Fibroblast of skin of scalp (primary cell): Measurements from ENCODE around the gene AMBRA1.

ENCODE experiments used
- DNase-seq: peaks from one replicate; pipeline ENCODE4 v3.0.0-alpha.2; 2013

The AMBRA1 gene

GRCh38 chr11:46499821-46500220 lies 94.0 kb downstream of the AMBRA1 start:
- DNase-seq: no peak

- no peak for DNase-seq
These were observed 94.9 kb downstream of the AMBRA1 start for GRCh38 chr11:46498968-46499367.

- DNase-seq: no peak
These were observed 95.6 kb downstream of the AMBRA1 start for GRCh38 chr11:46498179-46498578.

GRCh38 chr11:46497498-46497897 lies 96.3 kb downstream of the AMBRA1 start:
- no peak for DNase-seq

GRCh38 chr11:46493791-46494190 lies 100.0 kb downstream of the AMBRA1 start:
- no peak for DNase-seq

- no peak for DNase-seq
These were observed 101.3 kb downstream of the AMBRA1 start for GRCh38 chr11:46492532-46492931.

- no peak for DNase-seq
These were observed 102.0 kb downstream of the AMBRA1 start for GRCh38 chr11:46491661-46492330.

- DNase-seq: no peak
These were observed 103.2 kb downstream of the AMBRA1 start for GRCh38 chr11:46490666-46491065.

- peak; percentile 47 for DNase-seq
These were observed 103.9 kb downstream of the AMBRA1 start for GRCh38 chr11:46489656-46490560.

- DNase-seq: no peak
These were observed 107.9 kb downstream of the AMBRA1 start for GRCh38 chr11:46485856-46486443.

- no peak for DNase-seq
These were observed 109.7 kb downstream of the AMBRA1 start for GRCh38 chr11:46484101-46484500.

GRCh38 chr11:46480909-46481308 lies 112.9 kb downstream of the AMBRA1 start:
- DNase-seq: no peak

GRCh38 chr11:46480166-46480726 lies 113.6 kb downstream of the AMBRA1 start:
- DNase-seq: no peak

- no peak for DNase-seq
These were observed 114.2 kb downstream of the AMBRA1 start for GRCh38 chr11:46479601-46480000.

GRCh38 chr11:46478196-46478595 lies 115.6 kb downstream of the AMBRA1 start:
- no peak for DNase-seq

- DNase-seq: no peak
These were observed 116.7 kb downstream of the AMBRA1 start for GRCh38 chr11:46477136-46477535.

- DNase-seq: no peak
These were observed 117.8 kb downstream of the AMBRA1 start for GRCh38 chr11:46475926-46476545.

GRCh38 chr11:46475051-46475925 lies 118.5 kb downstream of the AMBRA1 start:
- no peak for DNase-seq

- no peak for DNase-seq
These were observed 121.2 kb downstream of the AMBRA1 start for GRCh38 chr11:46472662-46472994.

- no peak for DNase-seq
These were observed 121.7 kb downstream of the AMBRA1 start for GRCh38 chr11:46471943-46472661.

GRCh38 chr11:46469926-46470325 lies 123.9 kb downstream of the AMBRA1 start:
- peak; percentile 43 for DNase-seq
